SK-N-SH treated with all-trans-retinoic acid at 6 μM for 48 hours (cell line): ENCODE data around the gene CYS1.

Experiments used
- ATAC-seq: fragments of 200-7000 bp; cut with Tn5 transposase; 3 replicates; pipeline ENCODE4 v1.9.1; 2020; ENCODE audit warnings: mild to moderate bottlenecking, moderate library complexity
- ARNTL ChIP-seq: fragments of 450-650 bp; formaldehyde crosslinking; IDR thresholded peaks from 2 replicates; pipeline ENCODE4 v1.5.0; 2020; ENCODE audit warnings: low read depth, mild to moderate bottlenecking, moderate library complexity, borderline replicate concordance
- BACH2 ChIP-seq: fragments of 250-450 bp; sonication (Bioruptor Pico); IDR thresholded peaks from 2 replicates; pipeline ENCODE4 v1.9.0; 2021; ENCODE audit warnings: mild to moderate bottlenecking, borderline replicate concordance
- CREB5 ChIP-seq: fragments of 250-450 bp; sonication (Bioruptor Pico); IDR thresholded peaks from 2 replicates; pipeline ENCODE4 v1.5.1; 2020; ENCODE audit warnings: low read depth, mild to moderate bottlenecking, moderate library complexity
- CSDC2 ChIP-seq: fragments of 250-450 bp; sonication (Bioruptor Pico); IDR thresholded peaks from 2 replicates; pipeline ENCODE4 v1.5.0; 2020; ENCODE audit warnings: mild to moderate bottlenecking, moderate library complexity
- CSRNP3 ChIP-seq: fragments of 250-450 bp; sonication (Bioruptor Pico); IDR thresholded peaks from 2 replicates; pipeline ENCODE4 v1.5.1; 2021; ENCODE audit warnings: mild to moderate bottlenecking, moderate library complexity
- GLIS3 ChIP-seq: fragments of 250-450 bp; sonication (Bioruptor Pico); IDR thresholded peaks from 2 replicates; pipeline ENCODE4 v1.5.0; 2020; ENCODE audit warnings: mild to moderate bottlenecking, moderate library complexity
- OSR1 ChIP-seq: fragments of 250-450 bp; sonication (Bioruptor Pico); IDR thresholded peaks from 2 replicates; pipeline ENCODE4 v1.8.0; 2022; ENCODE audit warnings: moderate library complexity, mild to moderate bottlenecking, inconsistent platforms
- PATZ1 ChIP-seq: fragments of 250-450 bp; sonication (Bioruptor Pico); IDR thresholded peaks from 2 replicates; pipeline ENCODE4 v1.8.0; 2020; ENCODE audit warnings: mild to moderate bottlenecking, moderate library complexity, borderline replicate concordance
- POU6F1 ChIP-seq: fragments of 250-450 bp; sonication (Bioruptor Pico); IDR thresholded peaks from 2 replicates; pipeline ENCODE4 v1.8.0; 2021; ENCODE audit warnings: low read depth, mild to moderate bottlenecking, moderate library complexity, borderline replicate concordance
- PPARA ChIP-seq: fragments of 250-450 bp; sonication (Bioruptor Pico); IDR thresholded peaks from 2 replicates; pipeline ENCODE4 v1.5.0; 2020; ENCODE audit warnings: mild to moderate bottlenecking, borderline replicate concordance
- RARB ChIP-seq: fragments of 250-450 bp; sonication (Bioruptor Pico); IDR thresholded peaks from 2 replicates; pipeline ENCODE4 v1.8.0; 2021; ENCODE audit warnings: mild to moderate bottlenecking, moderate library complexity
- SNAI2 ChIP-seq: fragments of 250-450 bp; sonication (Bioruptor Pico); IDR thresholded peaks from 2 replicates; pipeline ENCODE4 v1.5.0; 2020; ENCODE audit warnings: mild to moderate bottlenecking, moderate library complexity
- TOX ChIP-seq: fragments of 250-450 bp; sonication (Bioruptor Pico); IDR thresholded peaks from 2 replicates; pipeline ENCODE4 v1.8.0; 2021; ENCODE audit warnings: mild to moderate bottlenecking, moderate library complexity, borderline replicate concordance
- TSHZ2 ChIP-seq: fragments of 250-450 bp; sonication (Bioruptor Pico); IDR thresholded peaks from 2 replicates; pipeline ENCODE4 v1.5.0; 2020; ENCODE audit warnings: mild to moderate bottlenecking, moderate library complexity
- ZFP3 ChIP-seq: fragments of 250-450 bp; sonication (Bioruptor Pico); IDR thresholded peaks from 2 replicates; pipeline ENCODE4 v1.5.0; 2020; ENCODE audit warnings: mild to moderate bottlenecking, moderate library complexity
- ZFP30 ChIP-seq: fragments of 450-650 bp; formaldehyde crosslinking; IDR thresholded peaks from 2 replicates; pipeline ENCODE4 v1.5.0; 2022; ENCODE audit warnings: mild to moderate bottlenecking, moderate library complexity
- ZNF565 ChIP-seq: fragments of 450-650 bp; formaldehyde crosslinking; conservative IDR thresholded peaks from 2 replicates; pipeline ENCODE4 v1.5.0; 2020; ENCODE audit warnings: low read depth, mild to moderate bottlenecking, moderate library complexity
- ZNF70 ChIP-seq: fragments of 450-650 bp; formaldehyde crosslinking; IDR thresholded peaks from 2 replicates; pipeline ENCODE4 v1.5.0; 2020; ENCODE audit warnings: mild to moderate bottlenecking, moderate library complexity

The CYS1 gene

GRCh38 chr2:10052216-10052615 lies 28.0 kb downstream of the CYS1 start:
- TF ChIP-seq ZFP30 (CRISPR knock-in tag) (no peak), PATZ1 (no peak), POU6F1 (no peak), SNAI2 (CRISPR knock-in tag) (no peak), ZNF70 (no peak), ZFP3 (CRISPR knock-in tag) (no peak), ARNTL (no peak), TOX (CRISPR knock-in tag) (no peak), GLIS3 (CRISPR knock-in tag) (no peak), TSHZ2 (CRISPR knock-in tag) (no peak), CSRNP3 (no peak), CREB5 (no peak), BACH2 (CRISPR knock-in tag) (no peak), ZNF565 (no peak), OSR1 (no peak)
- ATAC-seq: no peak

- TF ChIP-seq SNAI2 (CRISPR knock-in tag) (no peak), GLIS3 (CRISPR knock-in tag) (no peak), BACH2 (CRISPR knock-in tag) (no peak), PPARA (CRISPR knock-in tag) (no peak), OSR1 (no peak), CREB5 (no peak), ARNTL (no peak), CSDC2 (CRISPR knock-in tag) (no peak), ZNF565 (no peak)
- ATAC-seq: peak; percentile 74
Measured at GRCh38 chr2:10048501-10049171, 31.6 kb downstream of the CYS1 start.

GRCh38 chr2:10047616-10048500 lies 32.4 kb downstream of the CYS1 start:
- ATAC-seq: no peak
- TF ChIP-seq RARB (no peak), PPARA (CRISPR knock-in tag) (no peak), TOX (CRISPR knock-in tag) (no peak), ZFP30 (CRISPR knock-in tag) (no peak), POU6F1 (no peak), CSDC2 (CRISPR knock-in tag) (no peak), ARNTL (no peak), CSRNP3 (no peak)
